KBM-7 (cell line): Measurements from ENCODE around the gene BRIP1.
"Not testable (repeated sequence)": the region's sequence is repeated elsewhere in the genome, so short reads cannot be mapped to it uniquely, and the experiment has no call there.

Experiments
- DNase-seq: peaks from one replicate; pipeline ENCODE4 v3.0.0-alpha.2; 2015
- in situ Hi-C: fragments of 300-500 bp; cut with MboI; formaldehyde crosslinking; loops from 2 replicates; pipeline ENCODE4 v1.14.3; 2020; ENCODE audit warnings: low sequenced_read_pairs, low pct_unique_long_range_greater_than_20kb, mixed read lengths

Gene BRIP1

GRCh38 chr17:61869138-61869537 is 5.8 kb upstream of the BRIP1 start:
- in situ Hi-C loops = no loop called here
- DNase-seq = no peak

DNA sequence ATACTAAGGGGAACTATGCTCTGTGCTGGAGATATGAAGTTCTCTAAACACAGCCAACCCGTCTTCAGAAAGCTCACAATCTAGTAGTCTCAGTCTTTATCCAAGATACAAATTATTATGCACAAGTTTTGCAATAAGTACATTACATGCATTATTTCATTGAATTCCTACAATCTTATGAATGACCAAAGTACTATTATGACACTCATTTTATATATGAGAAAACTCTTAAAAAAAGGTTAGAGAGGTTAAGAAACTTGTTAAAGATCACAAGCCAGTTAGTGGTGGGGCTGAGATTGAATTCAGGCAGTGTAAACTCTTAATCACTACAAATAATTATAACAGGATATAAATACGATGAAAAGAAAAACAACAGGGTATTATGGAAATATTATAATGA is 4.7 kb upstream of the BRIP1 start:
- in situ Hi-C loops = no loop called here
- no peak for DNase-seq

- DNase-seq = no peak
- in situ Hi-C loops = no loop called here
Measured at GRCh38 chr17:61867033-61867432, 3.7 kb upstream of the BRIP1 start.

DNA sequence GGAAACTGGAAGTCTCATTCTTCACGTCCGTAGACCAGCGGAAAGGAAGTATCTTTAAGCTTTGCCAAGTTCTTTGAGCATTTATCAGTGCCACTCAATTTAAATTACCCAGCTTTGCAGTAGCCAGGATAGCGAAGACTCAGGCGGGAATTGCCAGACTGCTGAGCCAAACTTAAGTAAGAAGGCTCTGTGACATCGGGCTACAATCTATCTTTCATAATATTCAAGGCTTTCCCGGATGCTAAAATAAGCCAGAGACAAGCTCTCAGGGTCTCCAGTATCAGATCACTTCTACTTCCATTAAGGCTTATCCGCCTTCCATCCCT is 436 bp upstream of the BRIP1 start:
- DNase-seq = no peak
- in situ Hi-C loops = no loop called here

GRCh38 chr17:61862105-61862574 is 1.2 kb downstream of the BRIP1 start:
- in situ Hi-C loops = no loop called here
- no peak for DNase-seq

DNA sequence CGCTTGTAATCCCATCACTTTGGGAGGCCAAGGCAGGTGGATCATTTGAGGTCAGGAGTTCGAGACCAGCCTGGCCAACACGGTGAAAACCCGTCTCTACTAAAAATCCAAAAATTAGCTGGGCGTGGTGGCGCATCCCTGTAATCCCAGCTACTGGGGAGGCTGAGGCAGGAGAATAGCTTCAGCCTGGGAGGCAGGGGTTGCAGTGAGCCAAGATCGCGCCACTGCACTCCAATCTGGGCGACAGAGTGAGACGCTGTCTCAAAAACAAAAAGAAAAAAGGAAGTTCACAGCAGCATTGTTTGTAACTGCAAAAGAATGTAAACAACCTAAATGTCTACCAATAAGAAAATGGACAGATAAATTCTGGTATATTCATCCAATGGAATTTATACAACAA is 2.9 kb downstream of the BRIP1 start:
- in situ Hi-C loops, DNase-seq: not testable (repeated sequence)

DNA sequence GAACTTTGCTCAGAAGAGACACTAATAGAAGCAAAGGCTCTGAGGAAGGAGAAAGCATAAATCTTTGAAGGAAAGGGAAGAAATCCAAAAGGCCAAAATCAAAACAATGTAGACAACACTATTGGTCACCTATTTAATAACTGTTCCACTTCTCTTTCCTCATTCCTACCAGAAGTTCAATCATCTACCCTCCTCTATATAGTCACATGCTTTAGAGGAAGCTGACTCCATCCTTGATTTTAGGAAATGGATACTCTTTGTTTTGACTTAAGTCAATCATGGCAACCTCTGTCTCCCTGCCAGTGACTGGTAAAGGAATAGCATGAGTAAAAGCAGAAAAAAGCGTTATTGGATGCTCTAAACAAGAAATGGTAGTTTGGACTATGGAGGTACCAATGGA is 7.3 kb downstream of the BRIP1 start:
- DNase-seq = no peak
- in situ Hi-C loops = no loop called here

GRCh38 chr17:61852857-61853256 is 10.5 kb downstream of the BRIP1 start:
- DNase-seq = no peak
- in situ Hi-C loops = no loop called here

DNA sequence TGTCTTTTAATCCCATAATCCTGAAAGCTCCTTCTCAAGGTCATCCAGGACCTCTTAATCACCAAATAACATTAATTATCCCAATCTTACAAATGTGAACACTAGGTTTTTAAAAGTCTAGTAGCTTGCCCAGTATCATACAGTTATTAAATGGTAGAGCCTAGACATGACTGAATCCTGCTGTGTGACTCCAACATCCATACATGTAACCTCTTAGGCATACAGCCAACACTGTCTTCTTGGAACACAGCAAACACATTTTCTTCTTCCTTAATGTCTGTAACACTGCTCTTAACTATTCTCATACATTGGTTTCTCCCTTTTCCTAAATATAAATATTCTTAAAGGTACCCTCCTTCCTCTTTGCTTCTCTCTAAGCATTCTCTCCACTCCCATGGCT is 13.7 kb downstream of the BRIP1 start:
- no peak for DNase-seq
- in situ Hi-C loops = loop anchor here (25.0 kb wide), 2 partner anchors 212 to 437 kb away; no protein-coding TSS in a partner anchor

GRCh38 chr17:61848896-61849295 is 14.4 kb downstream of the BRIP1 start:
- DNase-seq = no peak
- in situ Hi-C loops = loop anchor here (25.0 kb wide), 2 partner anchors 212 to 437 kb away; no protein-coding TSS in a partner anchor

DNA sequence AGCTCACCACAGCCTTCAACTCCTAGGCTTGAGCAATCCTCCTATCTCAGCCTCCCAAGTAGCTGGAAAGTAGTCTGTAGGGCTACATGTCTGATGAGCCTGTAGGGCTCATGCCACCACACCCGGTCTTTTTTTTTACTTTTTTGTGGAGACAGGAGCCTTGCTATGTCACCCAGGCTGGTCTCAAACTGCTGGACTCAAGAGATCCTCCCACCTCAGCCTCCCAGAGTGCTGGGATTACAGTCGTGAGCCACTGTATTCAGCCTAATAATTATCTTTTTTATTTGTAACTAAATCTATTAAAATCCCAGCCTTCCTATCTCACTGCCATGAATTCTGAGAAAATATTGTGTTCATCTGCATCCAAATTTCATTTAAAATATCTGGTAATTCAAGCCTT is 15.1 kb downstream of the BRIP1 start:
- no peak for DNase-seq
- in situ Hi-C loops = loop anchor here (25.0 kb wide), 2 partner anchors 211 to 436 kb away; no protein-coding TSS in a partner anchor

GRCh38 chr17:61847659-61848058 is 15.7 kb downstream of the BRIP1 start:
- in situ Hi-C loops = loop anchor here (25.0 kb wide), 2 partner anchors 210 to 435 kb away; no protein-coding TSS in a partner anchor
- DNase-seq = no peak

GRCh38 chr17:61846761-61847375 is 16.5 kb downstream of the BRIP1 start:
- no peak for DNase-seq
- in situ Hi-C loops = loop anchor here (25.0 kb wide), 2 partner anchors 210 to 435 kb away; no protein-coding TSS in a partner anchor

DNA sequence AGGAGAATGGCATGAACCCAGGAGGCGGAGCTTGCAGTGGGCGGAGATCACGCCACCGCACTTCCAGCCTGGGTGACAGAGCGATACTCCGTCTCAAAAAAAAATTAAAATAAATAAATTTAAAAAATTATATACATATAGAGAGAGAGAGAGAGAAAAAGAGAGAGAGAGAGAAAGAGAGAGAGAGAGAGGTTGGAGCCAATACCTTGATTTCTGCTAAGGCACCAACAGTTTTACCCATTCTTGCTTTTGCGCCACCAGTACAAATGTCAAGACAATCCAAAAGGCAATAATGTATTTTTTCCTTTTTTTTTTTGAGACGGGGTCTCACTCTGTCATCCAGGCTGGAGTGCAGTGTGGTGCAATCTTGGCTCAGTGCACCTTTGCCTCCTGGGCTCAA is 17.2 kb downstream of the BRIP1 start:
- in situ Hi-C loops = loop anchor here (25.0 kb wide), 2 partner anchors 209 to 434 kb away; no protein-coding TSS in a partner anchor
- DNase-seq = no peak

DNA sequence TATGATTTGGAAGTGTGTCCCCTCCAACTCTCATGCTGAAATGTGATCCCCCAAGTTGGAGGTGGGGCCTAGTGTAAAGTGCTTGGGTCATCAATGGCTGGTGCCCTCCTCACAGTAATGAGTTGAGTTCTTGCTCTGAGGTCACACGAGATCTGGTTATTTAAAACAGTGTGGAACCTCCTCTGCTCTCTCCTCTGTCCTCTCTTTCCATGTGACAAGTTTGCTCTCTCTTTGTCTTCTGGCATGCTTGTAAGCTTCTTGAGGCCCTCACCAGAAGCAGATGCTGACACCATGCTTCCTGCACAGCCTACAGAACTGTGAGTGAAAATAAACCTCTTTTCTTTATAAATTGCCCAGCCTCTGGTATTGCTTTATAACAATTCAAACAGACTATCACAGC is 19.9 kb downstream of the BRIP1 start:
- no peak for DNase-seq
- in situ Hi-C loops = loop anchor here (25.0 kb wide), 2 partner anchors 206 to 431 kb away; no protein-coding TSS in a partner anchor

GRCh38 chr17:61842899-61843298 is 20.4 kb downstream of the BRIP1 start:
- in situ Hi-C loops = loop anchor here (25.0 kb wide), 2 partner anchors 206 to 431 kb away; no protein-coding TSS in a partner anchor
- DNase-seq = no peak

- in situ Hi-C loops = loop anchor here (25.0 kb wide), 2 partner anchors 202 to 427 kb away; no protein-coding TSS in a partner anchor
- no peak for DNase-seq
Measured at GRCh38 chr17:61839300-61839786, 24.0 kb downstream of the BRIP1 start.

- DNase-seq = peak; percentile 72
- in situ Hi-C loops = loop anchor here (25.0 kb wide), 2 partner anchors 200 to 425 kb away; no protein-coding TSS in a partner anchor
Measured at GRCh38 chr17:61837175-61838051, 25.9 kb downstream of the BRIP1 start.

GRCh38 chr17:61836266-61837174 is 26.8 kb downstream of the BRIP1 start:
- in situ Hi-C loops = loop anchor here (25.0 kb wide), 2 partner anchors 199 to 424 kb away; no protein-coding TSS in a partner anchor
- DNase-seq = no peak
